ENCODE data around the gene ZNF594. TPM values are rescaled to one million over a fixed set of nuclear protein-coding genes. Genes with fewer than 3 reads are reported as not detected.

The ZNF594 gene
- total RNA-seq, 1 donor from 2014 or later = 11.6 TPM

DNA sequence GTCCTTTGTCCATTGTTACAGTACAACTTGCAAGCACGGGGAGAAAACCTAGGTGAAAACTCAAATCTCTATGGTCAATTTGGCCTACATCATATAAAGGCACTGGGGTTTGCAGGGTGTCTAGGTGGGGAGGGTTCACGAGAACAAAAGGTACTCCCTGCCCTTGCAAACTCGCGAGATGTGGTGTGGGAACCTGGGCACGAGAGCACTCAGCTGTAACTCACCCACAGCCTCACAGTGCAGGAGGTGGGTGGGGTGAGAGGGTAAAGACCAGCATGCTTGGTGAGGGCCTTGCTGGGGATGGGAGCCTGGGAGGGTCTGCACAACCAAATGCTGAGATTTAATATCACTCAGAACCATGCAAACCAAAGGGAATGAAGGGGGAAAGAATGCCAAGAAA lies 18.4 kb upstream of the ZNF594 start:
- Mint-ChIP-seq H3K27me3 (ENCODE audit: unreplicated experiment) (peaks cover 4% of the 10 kb centered on the region), H3K4me3 (ENCODE audit: unreplicated experiment) (no peak overlapping the region), H3K4me1 (ENCODE audit: unreplicated experiment) (no peaks in the 10 kb centered on the region), H3K36me3 (ENCODE audit: low read depth, unreplicated experiment) (no peaks in the 10 kb centered on the region), H3K27ac (ENCODE audit: unreplicated experiment) (no peak overlapping the region), H3K9me3 (ENCODE audit: unreplicated experiment) (no peaks in the 10 kb centered on the region)
- DNase-seq (ENCODE audit: low spot score) = no peak
- TF ChIP-seq, protein P1, sequence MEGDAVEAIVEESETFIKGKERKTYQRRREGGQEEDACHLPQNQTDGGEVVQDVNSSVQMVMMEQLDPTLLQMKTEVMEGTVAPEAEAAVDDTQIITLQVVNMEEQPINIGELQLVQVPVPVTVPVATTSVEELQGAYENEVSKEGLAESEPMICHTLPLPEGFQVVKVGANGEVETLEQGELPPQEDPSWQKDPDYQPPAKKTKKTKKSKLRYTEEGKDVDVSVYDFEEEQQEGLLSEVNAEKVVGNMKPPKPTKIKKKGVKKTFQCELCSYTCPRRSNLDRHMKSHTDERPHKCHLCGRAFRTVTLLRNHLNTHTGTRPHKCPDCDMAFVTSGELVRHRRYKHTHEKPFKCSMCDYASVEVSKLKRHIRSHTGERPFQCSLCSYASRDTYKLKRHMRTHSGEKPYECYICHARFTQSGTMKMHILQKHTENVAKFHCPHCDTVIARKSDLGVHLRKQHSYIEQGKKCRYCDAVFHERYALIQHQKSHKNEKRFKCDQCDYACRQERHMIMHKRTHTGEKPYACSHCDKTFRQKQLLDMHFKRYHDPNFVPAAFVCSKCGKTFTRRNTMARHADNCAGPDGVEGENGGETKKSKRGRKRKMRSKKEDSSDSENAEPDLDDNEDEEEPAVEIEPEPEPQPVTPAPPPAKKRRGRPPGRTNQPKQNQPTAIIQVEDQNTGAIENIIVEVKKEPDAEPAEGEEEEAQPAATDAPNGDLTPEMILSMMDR (IDR thresholded peaks at IDR 0.05; ENCODE audit: unreplicated experiment) = no peak

DNA sequence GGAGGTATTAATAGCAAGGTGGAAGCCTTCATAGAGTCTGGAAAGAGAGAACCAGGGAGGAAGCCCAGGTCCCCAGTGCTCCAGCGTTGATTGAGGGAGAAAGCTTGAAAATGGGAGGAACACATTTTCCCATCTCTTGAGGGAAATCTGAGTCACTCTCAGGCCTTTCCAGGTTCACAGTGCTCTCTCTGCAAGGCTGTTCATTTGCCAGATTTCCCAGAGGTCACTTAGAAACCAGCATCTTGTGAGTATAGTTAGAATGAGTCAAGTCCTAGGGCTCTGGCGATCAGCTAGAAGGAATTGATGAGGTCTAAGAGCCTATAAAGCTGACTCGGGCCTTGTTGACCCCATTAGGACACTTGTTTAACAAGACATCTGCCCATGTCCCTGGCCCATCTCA lies 17.7 kb upstream of the ZNF594 start:
- no peak for DNase-seq (ENCODE audit: low spot score)
- no peaks in the 10 kb centered on the region for H3K4me1 Mint-ChIP-seq (ENCODE audit: unreplicated experiment)

DNA sequence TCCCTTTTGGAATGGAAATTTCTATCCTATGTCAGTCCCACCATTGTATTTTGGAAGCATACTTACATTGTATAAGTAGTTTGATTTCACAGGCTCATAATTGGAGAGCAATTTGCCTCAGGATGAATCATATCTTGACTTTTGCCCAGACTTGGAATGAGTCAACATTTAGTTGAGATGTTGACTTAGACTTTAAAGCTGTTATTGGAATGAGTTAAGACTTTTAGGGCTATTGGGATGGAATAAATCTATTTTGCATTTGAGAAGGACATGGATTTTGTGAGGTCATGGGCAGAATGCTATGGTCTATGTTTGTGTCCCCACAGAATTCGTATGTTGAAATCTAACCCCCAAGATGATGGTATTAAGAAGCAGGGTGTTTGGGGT lies 12.2 kb upstream of the ZNF594 start:
- Mint-ChIP-seq H3K4me3 (ENCODE audit: unreplicated experiment) (no peak overlapping the region), H3K36me3 (ENCODE audit: low read depth, unreplicated experiment) (peaks cover 7% of the 10 kb centered on the region), H3K27me3 (ENCODE audit: unreplicated experiment) (peaks cover 4% of the 10 kb centered on the region), H3K4me1 (ENCODE audit: unreplicated experiment) (no peaks in the 10 kb centered on the region), H3K27ac (ENCODE audit: unreplicated experiment) (no peak overlapping the region), H3K9me3 (ENCODE audit: unreplicated experiment) (no peaks in the 10 kb centered on the region)
- DNase-seq (ENCODE audit: low spot score) = no peak
- TF ChIP-seq, protein P1 (IDR thresholded peaks at IDR 0.05; ENCODE audit: unreplicated experiment) = no peak

More for the DNA sequence above, 17.7 kb upstream of the ZNF594 start:
- no peak overlapping the region for H3K27ac Mint-ChIP-seq (ENCODE audit: unreplicated experiment)
- no peaks in the 10 kb centered on the region for H3K9me3 Mint-ChIP-seq (ENCODE audit: unreplicated experiment)
- no peaks in the 10 kb centered on the region for H3K36me3 Mint-ChIP-seq (ENCODE audit: low read depth, unreplicated experiment)
- TF ChIP-seq, protein P1 (IDR thresholded peaks at IDR 0.05; ENCODE audit: unreplicated experiment) = no peak
- peaks cover 4% of the 10 kb centered on the region for H3K27me3 Mint-ChIP-seq (ENCODE audit: unreplicated experiment)
- no peak overlapping the region for H3K4me3 Mint-ChIP-seq (ENCODE audit: unreplicated experiment)

DNA sequence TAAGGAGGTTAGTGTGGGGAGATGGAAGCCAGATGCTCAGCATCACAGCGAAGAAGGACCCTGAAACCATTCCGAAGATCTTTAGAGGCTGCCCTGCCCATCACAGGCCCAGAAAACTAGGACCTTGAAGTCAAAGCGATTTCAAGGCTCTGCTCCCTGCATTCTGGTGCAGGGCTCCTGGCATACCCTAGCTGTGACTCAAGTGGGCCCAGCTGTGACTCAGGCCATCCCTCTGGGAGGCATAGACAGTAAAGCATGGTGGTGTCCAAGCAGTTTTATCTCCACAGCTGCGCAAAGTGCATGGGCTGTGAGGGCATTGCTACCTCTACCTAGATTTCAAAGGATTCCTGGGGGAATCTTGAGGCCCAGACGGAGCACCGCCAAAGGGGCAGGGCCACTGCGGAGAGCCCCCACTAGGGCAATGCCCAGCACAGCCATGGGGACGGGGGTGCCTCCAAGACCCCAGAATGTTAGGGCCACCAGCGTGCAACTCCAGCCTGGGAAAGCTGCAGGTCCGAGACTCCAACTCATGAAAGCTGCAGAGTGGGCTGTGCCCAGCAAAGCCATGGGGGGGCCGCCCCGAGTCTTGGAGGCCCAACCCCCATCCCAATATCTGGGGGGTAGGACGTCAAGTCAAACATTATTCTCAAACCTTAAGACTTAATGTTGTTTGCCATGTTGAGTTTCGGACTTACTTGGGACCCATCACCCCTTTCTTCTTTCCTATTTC lies 11.7 kb upstream of the ZNF594 start:
- Mint-ChIP-seq H3K4me1 (ENCODE audit: unreplicated experiment) (no peaks in the 10 kb centered on the region), H3K27me3 (ENCODE audit: unreplicated experiment) (peaks cover 4% of the 10 kb centered on the region), H3K27ac (ENCODE audit: unreplicated experiment) (no peak overlapping the region), H3K9me3 (ENCODE audit: unreplicated experiment) (no peaks in the 10 kb centered on the region), H3K4me3 (ENCODE audit: unreplicated experiment) (no peak overlapping the region), H3K36me3 (ENCODE audit: low read depth, unreplicated experiment) (peaks cover 7% of the 10 kb centered on the region)
- DNase-seq (ENCODE audit: low spot score) = no peak
- TF ChIP-seq, protein P1 (IDR thresholded peaks at IDR 0.05; ENCODE audit: unreplicated experiment) = no peak

DNA sequence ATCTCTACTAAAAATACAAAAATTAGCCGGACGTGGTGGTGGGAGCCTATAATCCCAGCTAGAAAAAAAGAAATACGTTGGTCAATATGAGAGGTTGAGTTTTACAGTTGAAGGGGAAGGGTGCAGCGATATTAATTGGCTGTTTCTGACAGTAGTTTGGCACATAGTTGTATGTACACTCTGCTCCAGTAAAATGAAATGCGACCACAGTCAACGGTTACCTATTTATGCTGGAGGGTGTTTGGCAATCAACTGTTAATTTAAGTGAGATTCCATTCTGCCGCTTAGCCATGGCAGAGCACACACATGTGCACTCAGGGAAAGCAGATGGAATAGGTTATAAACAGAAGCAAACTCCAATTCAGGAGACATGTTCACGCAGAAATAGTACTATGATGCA lies 9.3 kb upstream of the ZNF594 start:
- H3K9me3 Mint-ChIP-seq (ENCODE audit: unreplicated experiment) = no peaks in the 10 kb centered on the region
- no peak overlapping the region for H3K4me3 Mint-ChIP-seq (ENCODE audit: unreplicated experiment)
- peaks cover 7% of the 10 kb centered on the region for H3K36me3 Mint-ChIP-seq (ENCODE audit: low read depth, unreplicated experiment)
- no peak for DNase-seq (ENCODE audit: low spot score)
- no peaks in the 10 kb centered on the region for H3K27me3 Mint-ChIP-seq (ENCODE audit: unreplicated experiment)
- peaks cover 3% of the 10 kb centered on the region for H3K4me1 Mint-ChIP-seq (ENCODE audit: unreplicated experiment)
- TF ChIP-seq, protein P1 (IDR thresholded peaks at IDR 0.05; ENCODE audit: unreplicated experiment) = no peak
- H3K27ac Mint-ChIP-seq (ENCODE audit: unreplicated experiment) = no peak overlapping the region

All from endothelial cell (in vitro differentiated cells).